MCF 10A (cell line): Measurements from ENCODE around the gene NIPA2. TPM values are rescaled to one million over a fixed set of nuclear protein-coding genes. Genes with fewer than 3 reads are reported as not detected.

Experiments
- total RNA-seq: library from RNA; stranded (reverse); gene quantifications from 2 replicates; pipeline ENCODE4 v1.2.3, GENCODE V29; 2022

The NIPA2 gene
- total RNA-seq, 1 experiment from 2014 or later = 51.9 TPM

Other genes starting within 250 kb of the NIPA2 start
- 18.6 and 18.8 TPM in 2 replicates for gene NIPA1, start 52.0 kb upstream of the NIPA2 start, total RNA-seq
- 85.7 and 99.1 TPM in 2 replicates for gene CYFIP1, start 141.7 kb downstream of the NIPA2 start, total RNA-seq
- 15.7 and 18.2 TPM in 2 replicates for gene TUBGCP5, start 200.9 kb downstream of the NIPA2 start, total RNA-seq